ENCODE data around the gene SLC2A4RG. TPM values are rescaled to one million over a fixed set of nuclear protein-coding genes. Genes with fewer than 3 reads are reported as not detected.
A peak's percentile ranks its signal among the peaks of the same experiment; 100 is the strongest.

The SLC2A4RG gene
- total and polyA plus RNA-seq, 10 donors: 27.5 to 107 (median 64.3) TPM

DNA sequence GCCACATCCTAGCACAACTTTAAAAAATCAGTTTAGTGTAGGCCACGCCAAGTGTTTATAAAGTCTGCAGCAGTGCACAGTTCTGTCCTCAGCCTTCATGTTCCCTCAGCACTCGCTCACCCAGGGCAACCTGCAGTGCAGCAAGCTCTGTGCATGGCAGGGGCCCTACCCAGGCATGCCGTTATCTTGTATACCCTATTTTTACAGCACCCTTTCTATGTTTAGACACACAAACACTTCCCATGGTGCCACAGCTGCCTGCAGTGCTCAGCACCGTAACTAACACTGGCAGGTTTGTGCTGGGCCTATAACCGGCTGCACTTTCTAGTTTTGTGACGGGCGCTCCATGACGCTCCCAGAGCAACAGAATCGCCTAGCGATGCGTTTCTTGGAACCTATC, 47.7 kb downstream of the SLC2A4RG start:
- WGBS, 5 donors: 67 to 80% (median 76%) methylated on average over 11 of the region's 11 CpGs
- Histone ChIP-seq H3K4me1 (peaks cover 28 to 91% (median 63%) of the 10 kb centered on the region in 6 donors), H3K36me3 (peaks cover 0 to 14% (median 5%) of the 10 kb centered on the region in 6 donors), H3K4me3 (no peak overlapping the region), H3K27ac (peak overlapping the region in 6 of 8 donors; percentile 6 to 83 (median 76)), H3K27me3 (replicated peaks in 1 of 7) (no peaks in the 10 kb centered on the region), H3K9me3 (no peaks in the 10 kb centered on the region)
- TF ChIP-seq POLR2AphosphoS5 (IDR thresholded peaks at IDR 0.05): no peak
- TF ChIP-seq POLR2A (IDR thresholded peaks at IDR 0.05): no peak
- TF ChIP-seq, protein P1, sequence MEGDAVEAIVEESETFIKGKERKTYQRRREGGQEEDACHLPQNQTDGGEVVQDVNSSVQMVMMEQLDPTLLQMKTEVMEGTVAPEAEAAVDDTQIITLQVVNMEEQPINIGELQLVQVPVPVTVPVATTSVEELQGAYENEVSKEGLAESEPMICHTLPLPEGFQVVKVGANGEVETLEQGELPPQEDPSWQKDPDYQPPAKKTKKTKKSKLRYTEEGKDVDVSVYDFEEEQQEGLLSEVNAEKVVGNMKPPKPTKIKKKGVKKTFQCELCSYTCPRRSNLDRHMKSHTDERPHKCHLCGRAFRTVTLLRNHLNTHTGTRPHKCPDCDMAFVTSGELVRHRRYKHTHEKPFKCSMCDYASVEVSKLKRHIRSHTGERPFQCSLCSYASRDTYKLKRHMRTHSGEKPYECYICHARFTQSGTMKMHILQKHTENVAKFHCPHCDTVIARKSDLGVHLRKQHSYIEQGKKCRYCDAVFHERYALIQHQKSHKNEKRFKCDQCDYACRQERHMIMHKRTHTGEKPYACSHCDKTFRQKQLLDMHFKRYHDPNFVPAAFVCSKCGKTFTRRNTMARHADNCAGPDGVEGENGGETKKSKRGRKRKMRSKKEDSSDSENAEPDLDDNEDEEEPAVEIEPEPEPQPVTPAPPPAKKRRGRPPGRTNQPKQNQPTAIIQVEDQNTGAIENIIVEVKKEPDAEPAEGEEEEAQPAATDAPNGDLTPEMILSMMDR (IDR thresholded peaks at IDR 0.05 in 8 of 11, conservative IDR thresholded peaks at IDR 0.05 in 3 of 11): no peak
- intact Hi-C loops (cut with DNase I; ENCODE audit: low total_unique reads): no loop called here
- DNase-seq: no peak

DNA sequence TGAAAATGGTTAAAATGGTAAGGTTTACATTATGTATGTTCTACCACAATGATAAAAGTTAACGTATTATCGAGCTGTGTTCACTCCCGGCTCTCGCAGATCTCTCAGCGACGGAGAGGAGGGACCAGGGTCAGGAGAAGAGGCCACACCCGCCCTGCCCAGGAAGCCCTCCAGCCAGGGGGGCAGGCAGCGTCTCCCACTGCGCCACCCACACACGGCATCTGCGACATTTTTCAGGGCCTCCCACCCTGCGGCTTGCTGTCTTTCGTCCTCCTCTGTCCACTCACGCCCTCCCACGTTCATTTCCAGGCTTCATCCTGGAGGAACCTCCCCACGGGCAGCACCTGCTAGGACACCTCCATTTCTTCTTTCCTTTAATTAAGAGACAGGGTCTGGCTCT, 48.2 kb downstream of the SLC2A4RG start:
- TF ChIP-seq POLR2A (IDR thresholded peaks at IDR 0.05): no peak
- TF ChIP-seq, protein P1 (IDR thresholded peaks at IDR 0.05 in 8 of 11, conservative IDR thresholded peaks at IDR 0.05 in 3 of 11): no peak
- TF ChIP-seq POLR2AphosphoS5 (IDR thresholded peaks at IDR 0.05): peak; percentile 31 to 66 (median 60)
- WGBS, 5 donors: 58 to 75% (median 71%) methylated on average over 16 of the region's 16 CpGs
- DNase-seq: no peak
- Histone ChIP-seq H3K4me3 (no peak overlapping the region), H3K9me3 (no peaks in the 10 kb centered on the region), H3K4me1 (peaks cover 28 to 91% (median 64%) of the 10 kb centered on the region in 6 donors), H3K27me3 (replicated peaks in 1 of 7) (no peaks in the 10 kb centered on the region), H3K36me3 (peaks cover 0 to 14% (median 5%) of the 10 kb centered on the region in 6 donors), H3K27ac (peak overlapping the region in 7 of 8 donors; percentile 6 to 83 (median 76))
- intact Hi-C loops (cut with DNase I; ENCODE audit: low total_unique reads): no loop called here

DNA sequence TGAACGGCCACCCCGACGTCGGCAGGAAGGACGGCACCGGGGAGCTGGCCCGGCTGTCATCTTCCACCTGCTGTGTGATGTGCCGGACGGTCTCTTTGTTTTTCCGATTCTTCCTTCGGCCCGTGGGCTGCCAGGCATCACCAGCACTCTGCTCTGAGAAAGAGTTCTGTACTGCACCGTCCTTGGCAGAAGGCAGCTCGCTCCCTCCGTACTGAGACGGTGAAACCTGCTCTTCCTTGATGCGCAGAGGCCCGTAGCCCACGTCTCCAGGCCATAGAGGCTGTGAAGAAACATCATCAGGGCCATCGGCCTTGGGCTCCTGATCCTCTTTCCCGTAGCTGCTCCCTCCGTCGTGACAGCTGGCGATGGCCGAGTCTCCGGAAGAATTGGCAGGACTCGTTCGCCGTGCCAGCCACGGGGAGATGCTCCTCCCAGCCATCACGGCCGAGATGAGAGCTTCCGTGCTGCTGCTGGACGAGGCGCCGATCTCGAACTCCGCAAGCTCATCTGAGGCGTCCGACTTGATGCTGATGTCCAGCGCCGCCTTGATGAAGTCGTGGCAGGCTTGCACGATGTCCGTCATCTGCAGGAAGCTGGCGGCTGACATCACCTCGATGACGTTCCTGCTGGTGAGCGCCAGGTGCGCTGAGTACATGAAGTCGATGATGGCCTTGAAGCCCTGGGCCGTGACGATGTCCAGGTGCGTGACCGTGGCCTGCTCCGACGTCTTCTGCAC, 50.4 kb downstream of the SLC2A4RG start:
- intact Hi-C loops (cut with DNase I; ENCODE audit: low total_unique reads): no loop called here
- Histone ChIP-seq H3K27me3 (replicated peaks in 1 of 7) (peaks cover 0 to 5% (median 0%) of the 10 kb centered on the region in 7 donors), H3K4me1 (peaks cover 28 to 89% (median 65%) of the 10 kb centered on the region in 6 donors), H3K4me3 (peak overlapping the region in 1 of 8 donors; percentile 15), H3K27ac (peak overlapping the region in 7 of 8 donors; percentile 48 to 83 (median 76)), H3K36me3 (peaks cover 0 to 14% (median 5%) of the 10 kb centered on the region in 6 donors), H3K9me3 (no peaks in the 10 kb centered on the region)
- 76 to 92% (median 84%) methylated on average over 57 of the region's 57 CpGs for WGBS, 5 donors
- DNase-seq: no peak
- TF ChIP-seq POLR2AphosphoS5 (IDR thresholded peaks at IDR 0.05) (no peak), POLR2A (IDR thresholded peaks at IDR 0.05) (no peak)

DNA sequence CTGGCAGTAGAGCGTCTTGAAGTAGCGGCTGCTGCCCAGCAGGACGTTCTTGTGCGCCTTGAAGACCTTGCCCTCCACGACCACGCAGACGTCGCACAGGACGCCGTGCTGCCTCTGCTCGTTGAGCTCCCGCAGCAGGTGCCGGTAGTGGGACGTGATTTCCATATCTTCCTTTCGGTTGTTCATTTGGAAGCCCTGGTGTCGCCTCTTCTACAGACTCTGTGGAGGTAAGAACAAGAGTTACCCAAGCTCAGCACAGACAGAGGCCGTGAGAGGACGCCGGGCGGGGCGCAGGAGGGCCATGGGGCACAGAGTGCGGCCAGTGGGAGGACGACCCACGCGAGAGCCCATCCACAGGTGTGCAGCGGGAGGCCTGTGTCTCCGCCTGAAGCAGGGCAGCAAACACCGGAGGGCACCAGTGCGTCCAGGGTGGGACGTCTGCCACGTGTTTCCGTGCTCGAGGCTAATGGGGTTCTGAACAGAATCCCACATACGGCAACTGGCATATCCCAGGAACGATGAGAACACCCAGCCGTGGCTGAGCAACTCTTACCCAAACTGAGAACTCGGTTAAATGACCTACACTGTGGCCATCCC, 51.1 kb downstream of the SLC2A4RG start:
- intact Hi-C loops (cut with DNase I; ENCODE audit: low total_unique reads): no loop called here
- Histone ChIP-seq H3K9me3 (no peaks in the 10 kb centered on the region), H3K36me3 (peaks cover 0 to 14% (median 5%) of the 10 kb centered on the region in 6 donors), H3K27ac (peak overlapping the region in 6 of 8 donors; percentile 62 to 83 (median 76)), H3K4me3 (peak overlapping the region in 1 of 8 donors; percentile 15), H3K27me3 (replicated peaks in 1 of 7) (peaks cover 0 to 12% (median 0%) of the 10 kb centered on the region in 7 donors), H3K4me1 (peaks cover 28 to 88% (median 63%) of the 10 kb centered on the region in 6 donors)
- DNase-seq: no peak
- TF ChIP-seq POLR2AphosphoS5 (IDR thresholded peaks at IDR 0.05) (peak in 1 of 3 donors; percentile 9), POLR2A (IDR thresholded peaks at IDR 0.05) (no peak)
- 87 to 90% (median 89%) methylated on average over 37 of the region's 37 CpGs for WGBS, 5 donors

Measured in spleen (tissue), 11 donors.